K562 (cell line): ENCODE results near the gene TMEM273. TPM values are rescaled to one million over a fixed set of nuclear protein-coding genes. Genes with fewer than 3 reads are reported as not detected.

ENCODE experiments used
- ATAC-seq: fragments of 200-7000 bp; cut with Tn5 transposase; 3 replicates; pipeline ENCODE4 v1.9.1; 2020; ENCODE audit warnings: moderate library complexity
- BruUV-seq: library from RNA; stranded (reverse); fragments of 400-500 nt; replicated peaks from 2 replicates; lab custom pipeline; 2021; lab: Mats Ljungman, UMichigan
- CTCF ChIA-PET: fragments of 300-600 bp; formaldehyde crosslinking; extraction: SDS; loops from one replicate; lab custom pipeline; 2021; ENCODE audit warnings: low intra/inter-chr PET ratio; lab: Yijun Ruan, JAX
- POLR2A ChIA-PET: fragments of 300-600, 350-650 bp; sonication (Branson Sonifier 250); formaldehyde crosslinking; extraction: SDS; loops from one replicate; lab custom pipeline; 2021; ENCODE audit warnings: antibody characterized with exemption, inconsistent platforms; lab: Yijun Ruan, JAX
- DNase-seq, 4 experiments: peaks; one replicate each; pipeline versions ENCODE4 v3.0.0 to v3.0.0-alpha.2; 2011 to 2018; ENCODE audit warnings: low spot score in 3 of 4, mixed read lengths in 3 of 4; ENCODE audit errors: extremely low read depth in 1 of 4
- FAIRE-seq: peaks from 2 replicates; lab custom pipeline; 2011; peaks lifted over from hg19 to GRCh38; lab: Jason Lieb, UNC
- H2AFZ ChIP-seq: 2 replicates; pipeline ENCODE4 v1.6.0; 2011; ENCODE audit warnings: low read depth, low read length, control low read depth, inconsistent platforms
- H3K27ac ChIP-seq: fragments of 200-600 bp; 3 replicates; pipeline ENCODE4 v1.8.0; 2011; ENCODE audit warnings: low read depth, mild to moderate bottlenecking, control low read depth, inconsistent platforms, low read length, moderate library complexity, mixed read lengths; ENCODE audit errors: extremely low read depth
- H3K27me3 ChIP-seq, 2 experiments: fragments of 300-600 bp in 1 of 2; 2 replicates in 1 of 2; 3 replicates in 1 of 2; pipeline versions ENCODE4 v1.6.0 to v1.8.0; 2011; ENCODE audit warnings: inconsistent platforms in 2 of 2, low read length in 2 of 2, mild to moderate bottlenecking in 1 of 2, mixed read lengths in 1 of 2, moderate library complexity in 1 of 2; ENCODE audit not compliant: control insufficient read depth in 2 of 2, insufficient read depth in 2 of 2
- H3K36me3 ChIP-seq: fragments of 300-600 bp; 3 replicates; pipeline ENCODE4 v1.8.0; 2011; ENCODE audit warnings: mild to moderate bottlenecking, low read length, inconsistent platforms; ENCODE audit not compliant: control insufficient read depth, insufficient read depth
- H3K4me1 ChIP-seq, 2 experiments: fragments of 200-600 bp in 1 of 2; replicated peaks in 1 of 2; 2 replicates in 1 of 2; 3 replicates in 1 of 2; pipeline versions ENCODE4 v1.5.1 to v1.8.0; 2011; ENCODE audit warnings: inconsistent platforms in 2 of 2, low read length in 2 of 2, mild to moderate bottlenecking in 1 of 2, mixed read lengths in 1 of 2, moderate library complexity in 1 of 2; ENCODE audit not compliant: control insufficient read depth in 2 of 2, insufficient read depth in 2 of 2
- H3K4me2 ChIP-seq: 2 replicates; pipeline ENCODE4 v1.6.1; 2011; ENCODE audit warnings: low read length, control low read depth, inconsistent platforms, mixed read lengths; ENCODE audit not compliant: insufficient read depth
- H3K4me3 ChIP-seq: fragments of 200-600 bp; sonication (generic), shearing (Covaris generic); 2 replicates; pipeline ENCODE4 v1.5.1; 2016; ENCODE audit warnings: control low read depth, inconsistent platforms
- H3K79me2 ChIP-seq: fragments of 200-600 bp; 3 replicates; pipeline ENCODE4 v1.8.0; 2011; ENCODE audit warnings: low read length, inconsistent platforms; ENCODE audit not compliant: control insufficient read depth, insufficient read depth
- H3K9ac ChIP-seq, 2 experiments: 2 replicates each; pipeline versions ENCODE4 v1.6.0 to v1.6.1; 2011; ENCODE audit warnings: low read depth in 2 of 2, low read length in 2 of 2, control low read depth in 1 of 2, inconsistent platforms in 1 of 2, mild to moderate bottlenecking in 1 of 2, mixed read lengths in 1 of 2; ENCODE audit not compliant: insufficient read depth in 1 of 2
- H3K9me1 ChIP-seq: one replicate; pipeline ENCODE4 v1.6.0; 2011; ENCODE audit warnings: inconsistent platforms, mild to moderate bottlenecking, low read length, moderate library complexity; ENCODE audit not compliant: control insufficient read depth, insufficient read depth
- H3K9me3 ChIP-seq: replicated peaks from 2 replicates; pipeline ENCODE4 v1.5.1; 2011; ENCODE audit warnings: low read depth, low read length, inconsistent platforms; ENCODE audit not compliant: control insufficient read depth, insufficient read depth
- H4K20me1 ChIP-seq: replicated peaks from 2 replicates; pipeline ENCODE4 v1.6.1; 2011; ENCODE audit warnings: low read length, inconsistent platforms, mixed read lengths; ENCODE audit not compliant: control insufficient read depth, insufficient read depth
- BHLHE40 ChIP-seq: IDR thresholded peaks from 2 replicates; pipeline ENCODE4 v1.6.1; 2011; ENCODE audit warnings: low read length, improper control_type of control experiment
- NCOR1 ChIP-seq: fragments of 450-650 bp; IDR thresholded peaks from 2 replicates; pipeline ENCODE4 v1.6.1; 2016; ENCODE audit warnings: mild to moderate bottlenecking, moderate library complexity
- RUNX1 ChIP-seq: sonication (generic); IDR thresholded peaks from 2 replicates; pipeline ENCODE4 v1.6.1; 2016; ENCODE audit warnings: antibody characterized with exemption, low read depth
- ZBTB11 ChIP-seq, 3 experiments: fragments of 200-800 bp in 1 of 3; fragments of 250-450 bp in 1 of 3; fragments of 450-650 bp in 1 of 3; sonication (Bioruptor Pico) in 1 of 3; sonication (Bioruptor generic) in 1 of 3; formaldehyde crosslinking in 1 of 3; IDR thresholded peaks; 2 replicates each; pipeline versions ENCODE4 v1.6.1 to v1.8.0; 2016 to 2022; ENCODE audit warnings: mild to moderate bottlenecking in 2 of 3, missing genetic modification characterization in 2 of 3, missing compliant biosample characterization in 1 of 3, moderate library complexity in 1 of 3
- ZBTB43 ChIP-seq: sonication (generic); formaldehyde crosslinking; IDR thresholded peaks from 2 replicates; pipeline ENCODE4 v1.8.0; 2023; ENCODE audit warnings: mild to moderate bottlenecking, missing genetic modification reagents
- ZNF282 ChIP-seq: sonication (generic); formaldehyde crosslinking; IDR thresholded peaks from 2 replicates; pipeline ENCODE4 v1.8.1; 2023; ENCODE audit warnings: missing genetic modification reagents
- WGBS: fragments of 100-300 bp; shearing (Covaris generic); methylation state at CpG from one replicate; pipeline ENCODE4 v1.1.6; 2016; ENCODE audit warnings: low coverage, mixed read lengths; ENCODE audit not compliant: insufficient coverage; ENCODE audit errors: missing lambda C conversion rate; 5-methylcytosine and 5-hydroxymethylcytosine counted together
- in situ Hi-C: fragments of 300-500 bp; cut with MboI; formaldehyde crosslinking; loops from 4 replicates; pipeline ENCODE4 v1.15.0; 2018; ENCODE audit warnings: inconsistent platforms, mixed read lengths
- intact Hi-C: fragments of 100-400 bp; cut with micrococcal nuclease; formaldehyde crosslinking; loops from 2 replicates; pipeline ENCODE4 v1.14.2; 2022
- polyA plus RNA-seq, 8 experiments: library from polyadenylated mRNA; depleted of rRNA in 4 of 8; stranded (reverse) in 5 of 8; unstranded in 3 of 8; fragments of >200 nt; fragmentation: Nextera tagmentation in 2 of 8; fragmentation: Illumina TruSeq in 1 of 8; extraction: Ambion mirVana in 2 of 8; extraction: Trizol in 1 of 8; gene quantifications; 2 replicates each; pipeline versions ENCODE4 v1.2.1 to v1.2.3, GENCODE V29; 2011 to 2014; ENCODE audit warnings: inconsistent platforms in 1 of 8, missing spikeins in 1 of 8
- total RNA-seq, 7 experiments: library from RNA; depleted of rRNA in 6 of 7; stranded (reverse); fragments of >200 nt in 6 of 7; fragmentation: Illumina TruSeq in 2 of 7; extraction: Trizol in 2 of 7; gene quantifications; 2 replicates each; pipeline versions ENCODE4 v1.2.1 to v1.2.3, GENCODE V29; 2011 to 2021; ENCODE audit warnings: low replicate concordance in 1 of 7

Gene TMEM273
- total and polyA plus RNA-seq, 9 of the 15 experiments (the other 6 are each of a cell fraction or from before 2014, with no cell fraction given), result 39.2 to 131 (median 95.6) TPM

- intact Hi-C loops, result no loop called here
- H3K4me2 ChIP-seq, result no peak overlapping the region
- ATAC-seq (no peak), FAIRE-seq (no peak), DNase-seq (no peak)
- ChIA-PET CTCF (no interaction called here), POLR2A (interaction anchor here (1.3 to 1.6 kb wide), 2 partner anchors 8 to 31 kb away, joined by 5 to 6 read pairs; no protein-coding TSS in a partner anchor)
- H3K4me3 ChIP-seq, result no peak overlapping the region
- H4K20me1 ChIP-seq, result no peaks in the 10 kb centered on the region
- H3K4me1 ChIP-seq, result peaks cover 5 to 25% of the 10 kb centered on the region in 2 experiments; a peak in 4 of 5 replicates
- H3K9ac ChIP-seq, result 0 out of 4 replicates have a peak overlapping the region, but pooled peaks of 1 of the 2 experiments have one; percentile 18
- no peak overlapping the region for H2AFZ ChIP-seq
- peaks cover 5% of the 10 kb centered on the region; the same call in 2 of the 3 replicates for H3K36me3 ChIP-seq
- in situ Hi-C loops, result no loop called here
- WGBS, result 58% methylated on average over 4 of the region's 4 CpGs
- no peaks in the 10 kb centered on the region for H3K9me1 ChIP-seq
- H3K27me3 ChIP-seq, result no peaks in the 10 kb centered on the region
- no peaks in the 10 kb centered on the region for H3K9me3 ChIP-seq
- BruUV-seq, result no TSS peak
- H3K79me2 ChIP-seq, result peaks cover 6% of the 10 kb centered on the region; the same call in 2 of the 3 replicates
- TF ChIP-seq ZBTB11 (CRISPR knock-in tag; IDR thresholded peaks at IDR 0.05), result no peak
- TF ChIP-seq RUNX1, result no peak
- no peak for TF ChIP-seq NCOR1
- no peak for TF ChIP-seq BHLHE40
- TF ChIP-seq ZBTB43 (CRISPR knock-in tag), result no peak
- no peak for TF ChIP-seq ZNF282 (CRISPR knock-in tag)
- H3K27ac ChIP-seq, result no peak overlapping the region
Observed at GRCh38 chr10:49110684-49111319, 77.4 kb downstream of the TMEM273 start.
